H1 (cell line): ENCODE data around the gene BTNL8. TPM values are rescaled to one million over a fixed set of nuclear protein-coding genes. Genes with fewer than 3 reads are reported as not detected.

ENCODE experiments used
- ATF2 ChIP-seq: IDR thresholded peaks from 2 replicates; pipeline ENCODE4 v1.6.1; 2012; ENCODE audit warnings: low read length, inconsistent platforms
- HDAC2 ChIP-seq, 2 experiments: fragments of 300-600 bp in 1 of 2; sonication (generic) in 1 of 2; IDR thresholded peaks; 2 replicates each; pipeline ENCODE4 v1.6.1; 2011 to 2012; ENCODE audit warnings: low read depth in 2 of 2, low read length in 2 of 2, mild to moderate bottlenecking in 2 of 2, moderate library complexity in 2 of 2, borderline replicate concordance in 1 of 2, inconsistent platforms in 1 of 2
- NANOG ChIP-seq: IDR thresholded peaks from 2 replicates; pipeline ENCODE4 v1.6.1; 2011; ENCODE audit warnings: low read length, low read depth, mild to moderate bottlenecking, inconsistent platforms; ENCODE audit not compliant: insufficient read depth, poor library complexity, severe bottlenecking
- PHF8 ChIP-seq: fragments of 200-600 bp; sonication (generic); conservative IDR thresholded peaks from 2 replicates; pipeline ENCODE4 v1.7.1; 2012; ENCODE audit warnings: low read depth, mild to moderate bottlenecking, inconsistent platforms, low read length, moderate library complexity
- SIX5 ChIP-seq: IDR thresholded peaks from 2 replicates; pipeline ENCODE4 v1.6.1; 2011; ENCODE audit warnings: mild to moderate bottlenecking, low read depth, low read length
- SP4 ChIP-seq: IDR thresholded peaks from 2 replicates; pipeline ENCODE4 v1.6.1; 2012; ENCODE audit warnings: low read length, inconsistent platforms
- polyA plus RNA-seq, 7 experiments: library from polyadenylated mRNA; depleted of rRNA in 3 of 7; stranded (reverse) in 5 of 7; unstranded in 2 of 7; fragments of >200 nt in 5 of 7; fragments of 200-250 nt in 2 of 7; gene quantifications; 1 replicate in 5 of 7; 2 replicates in 1 of 7; 4 replicates in 1 of 7; pipeline versions ENCODE4 v1.2.1 to v1.2.3, GENCODE V29; 2011 to 2013; ENCODE audit warnings: missing spikeins in 2 of 7, mixed read lengths in 2 of 7
- total RNA-seq: library from RNA; stranded (reverse); fragmentation: NEBNext Ultra II Directional; extraction: Animal tissue kit (Norgen Biotek cat#: 25700); gene quantifications from 2 replicates; pipeline ENCODE4 v1.2.1, GENCODE V29; 2021

Gene BTNL8
- total and polyA plus RNA-seq, 2 of the 8 experiments (the other 6 are each of a cell fraction or from before 2014, with no cell fraction given), result 0.32 to 0.48 TPM

DNA sequence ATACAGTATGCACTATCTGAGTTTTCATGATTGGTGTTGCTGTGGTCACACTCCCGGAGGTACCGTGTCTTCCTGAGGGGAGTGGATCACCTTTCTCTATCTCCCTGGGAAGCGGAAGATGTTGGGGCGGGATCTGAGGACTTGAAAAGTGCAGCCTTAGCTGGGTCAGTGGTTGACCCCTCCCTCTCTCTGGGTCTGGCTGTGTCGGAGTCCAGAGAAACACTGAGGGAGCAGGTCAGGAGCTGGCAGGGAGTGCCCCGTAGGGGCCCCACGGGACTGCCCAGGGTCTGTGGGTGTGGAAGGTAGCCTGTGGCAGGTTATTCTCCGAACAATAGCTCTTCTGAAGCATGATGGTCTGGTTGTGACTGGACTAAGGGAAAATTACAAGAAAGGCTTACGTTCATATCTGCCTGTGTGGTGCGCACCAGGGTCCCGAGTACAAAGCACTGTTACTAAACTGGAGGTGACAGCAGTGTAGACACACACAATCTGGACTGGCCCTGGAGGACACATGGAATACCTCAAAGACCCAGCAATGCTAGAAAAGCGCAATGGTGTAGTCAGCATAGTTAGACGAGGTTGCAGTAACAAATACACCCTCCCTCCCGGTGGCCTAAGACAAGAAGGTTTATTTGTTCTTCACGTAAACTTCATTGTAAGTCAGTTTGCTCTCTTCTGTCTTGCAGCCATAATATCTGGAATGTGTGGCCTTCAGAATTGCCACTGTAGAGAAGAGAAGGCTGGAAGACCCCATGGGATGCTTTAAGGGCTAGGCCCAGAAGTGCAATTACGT lies 28.5 kb upstream of the BTNL8 start (continued):
- TF ChIP-seq PHF8, result no peak
- TF ChIP-seq NANOG, result no peak
- no peak for TF ChIP-seq HDAC2 (IDR thresholded peaks at IDR 0.05; ENCODE audit: borderline replicate concordance in 1 of 2, low read depth in 2 of 2, low read length in 2 of 2)
- no peak for TF ChIP-seq SP4
- no peak for TF ChIP-seq ATF2
- no peak for TF ChIP-seq SIX5
- TF ChIP-seq, all 59 proteins: peak for 0
